Non-pigmented ciliary epithelial cell (primary cell): ENCODE results near the gene GAL3ST1.
"Not testable (repeated sequence)": the region's sequence is repeated elsewhere in the genome, so short reads cannot be mapped to it uniquely, and the experiment has no call there.

Experiments used
- DNase-seq: peaks from one replicate; pipeline ENCODE4 v3.0.0-alpha.2; 2010; ENCODE audit warnings: low read depth

Gene GAL3ST1

GRCh38 chr22:30596199-30596598 is 21.7 kb upstream of the GAL3ST1 start:
- no peak for DNase-seq

GRCh38 chr22:30592360-30592713 is 17.9 kb upstream of the GAL3ST1 start:
- DNase-seq = not testable (repeated sequence)

DNA sequence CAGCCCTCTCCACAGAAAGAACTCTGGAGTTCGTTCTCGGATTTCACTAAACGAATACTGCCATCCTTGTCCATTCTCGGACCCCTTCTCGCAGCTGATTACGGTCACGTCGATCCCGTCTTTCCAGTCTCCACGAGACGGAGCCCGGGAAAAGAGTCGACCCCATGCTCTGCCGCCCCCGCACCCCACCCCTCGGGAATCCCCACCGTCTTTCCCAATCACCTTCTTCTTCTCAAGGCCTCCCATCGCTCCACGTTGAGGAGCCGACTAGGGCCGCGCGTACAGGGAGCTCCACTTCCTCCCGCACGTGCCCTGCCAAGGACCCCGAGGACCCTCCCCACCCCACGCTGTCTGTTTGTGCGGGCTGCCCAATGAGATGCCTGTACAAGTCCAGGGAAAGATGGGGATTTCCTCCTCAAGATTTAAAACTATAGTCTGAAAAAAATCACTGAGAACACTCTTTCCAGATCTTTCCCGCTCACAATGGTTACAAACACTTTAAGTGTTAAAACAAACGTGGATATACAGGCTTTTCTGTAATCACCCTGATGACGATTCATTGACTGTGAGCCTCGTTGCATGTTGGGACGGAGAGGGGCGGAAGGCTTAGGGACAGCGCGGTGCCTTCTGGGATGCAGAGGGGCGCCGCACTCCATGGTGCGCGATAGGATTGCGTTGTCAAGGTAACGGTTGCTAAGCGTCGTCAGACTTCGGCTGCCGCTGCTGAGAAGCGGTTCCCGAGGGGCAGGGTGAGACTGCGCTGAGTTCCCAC is 17.3 kb upstream of the GAL3ST1 start, which contains the start of gene PES1:
TSS of gene PES1 (minus strand) at position 323 of the 772 bp plus-strand sequence. CDS start at position 246, 77 bp downstream.
- peak; percentile 96 for DNase-seq

DNA sequence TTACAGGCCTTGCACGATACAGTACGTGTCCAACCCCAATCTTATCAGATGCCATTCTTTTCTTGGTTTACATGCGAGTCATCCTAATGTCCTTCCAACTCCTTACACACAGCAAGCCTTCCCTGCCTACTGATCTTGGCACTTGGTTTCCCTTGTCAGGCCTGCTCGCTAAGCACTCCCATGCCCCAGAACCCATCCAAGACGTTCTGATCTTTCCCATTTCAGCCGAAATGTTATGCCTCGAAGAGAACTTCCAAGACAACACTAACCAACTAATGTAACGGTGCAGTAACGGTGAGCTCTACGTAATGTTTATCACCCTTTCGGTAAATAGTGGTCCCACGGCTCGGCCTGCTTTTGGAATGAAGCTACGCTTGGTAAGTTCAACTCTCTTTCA is 16.7 kb upstream of the GAL3ST1 start:
- no peak for DNase-seq

DNA sequence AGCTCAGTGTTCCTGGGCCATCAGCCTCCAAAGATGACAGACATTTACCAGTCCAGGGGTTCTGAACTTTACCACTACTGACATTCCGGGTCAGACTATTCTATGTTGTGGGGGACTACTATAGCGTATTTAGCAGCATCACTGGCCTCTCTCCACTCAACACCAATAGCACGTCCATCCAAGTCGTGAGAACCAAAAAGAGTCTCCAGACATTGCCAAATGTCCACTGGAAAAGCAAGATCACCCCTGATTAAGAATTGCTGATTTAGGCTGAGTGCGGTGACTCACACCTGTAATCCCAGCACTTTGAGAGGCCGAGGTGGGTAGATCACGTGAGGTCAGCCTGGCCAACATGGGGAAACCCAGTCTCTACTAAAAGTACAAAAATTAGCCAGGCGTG is 11.9 kb upstream of the GAL3ST1 start:
- no peak for DNase-seq

DNA sequence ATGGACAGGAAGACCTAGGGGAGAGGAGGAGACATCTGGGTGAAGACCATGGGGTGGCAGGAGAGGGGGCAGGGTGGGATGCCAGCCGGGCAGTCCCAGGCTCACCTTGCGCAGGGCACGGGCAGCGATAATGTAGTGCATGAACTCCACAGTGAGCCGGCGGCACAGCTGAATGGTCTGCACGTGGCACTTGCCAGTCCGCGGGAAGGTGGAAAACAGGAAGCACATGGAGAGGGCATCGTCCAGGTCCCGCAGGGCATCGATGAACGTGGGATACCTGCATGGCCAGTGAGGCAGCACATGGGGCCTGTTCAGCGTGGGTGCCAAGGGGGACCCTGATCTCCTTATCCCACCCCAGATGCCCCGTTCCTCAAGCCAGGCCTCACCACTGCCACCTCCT is 10.0 kb upstream of the GAL3ST1 start:
- no peak for DNase-seq

DNA sequence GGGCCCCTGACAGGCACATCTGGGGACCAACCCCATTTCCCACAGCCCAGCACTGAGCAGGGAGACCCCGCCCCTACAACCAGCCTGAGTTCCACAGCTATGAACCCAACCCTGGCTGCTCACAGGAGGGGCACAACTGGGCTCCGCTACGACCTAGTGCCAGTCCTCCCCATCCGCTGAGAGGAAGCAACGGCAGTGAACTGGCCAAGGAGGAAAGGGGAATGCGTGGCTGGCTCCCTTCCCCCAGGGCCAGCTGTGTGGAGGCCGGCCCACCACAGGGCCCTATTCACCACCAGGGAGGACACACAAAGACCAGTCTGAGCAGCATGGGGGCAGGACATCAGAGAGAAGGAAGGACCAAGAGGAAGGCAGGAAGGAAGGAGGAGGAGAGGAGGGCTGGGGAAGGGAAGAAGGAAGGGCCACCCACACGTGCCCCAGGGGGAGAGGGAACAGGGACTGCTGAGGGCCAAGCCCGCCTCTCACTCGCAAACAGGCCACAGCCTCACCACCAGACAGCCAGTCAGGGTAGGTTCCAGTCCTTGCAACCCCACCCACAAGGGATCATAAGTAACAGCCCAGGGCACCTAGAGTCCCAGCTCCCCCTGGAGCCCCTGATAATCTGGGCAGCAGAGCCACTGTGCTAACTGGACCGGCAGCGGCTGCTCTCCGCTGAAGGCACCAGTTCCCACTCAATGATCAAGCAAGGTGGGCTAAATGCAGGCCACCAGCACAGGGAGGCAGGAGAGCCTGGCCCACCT is 8.5 kb upstream of the GAL3ST1 start:
- DNase-seq = no peak

DNA sequence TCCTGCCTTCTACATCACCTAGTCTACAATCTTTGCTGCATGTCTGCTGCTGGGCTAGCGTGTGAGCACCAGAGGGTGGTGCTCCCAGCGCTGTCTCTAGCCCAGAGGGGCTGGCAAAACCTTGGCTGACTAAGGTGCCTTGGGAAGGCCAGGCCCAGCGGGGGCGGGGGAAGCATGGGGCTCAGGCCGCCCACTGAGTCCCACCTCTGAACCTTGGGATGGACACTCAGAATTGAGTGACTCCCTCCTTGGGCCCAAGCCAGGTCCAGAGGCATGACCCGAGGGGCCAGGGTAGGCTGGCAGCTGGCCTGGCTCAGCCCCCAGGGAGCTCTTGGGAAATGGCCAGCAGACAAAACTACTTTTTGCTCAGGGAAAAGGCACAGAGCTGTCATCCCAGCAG is 7.6 kb upstream of the GAL3ST1 start:
- no peak for DNase-seq

GRCh38 chr22:30580896-30581295 is 6.4 kb upstream of the GAL3ST1 start:
- no peak for DNase-seq

GRCh38 chr22:30578481-30578880 is 4.0 kb upstream of the GAL3ST1 start:
- no peak for DNase-seq

DNA sequence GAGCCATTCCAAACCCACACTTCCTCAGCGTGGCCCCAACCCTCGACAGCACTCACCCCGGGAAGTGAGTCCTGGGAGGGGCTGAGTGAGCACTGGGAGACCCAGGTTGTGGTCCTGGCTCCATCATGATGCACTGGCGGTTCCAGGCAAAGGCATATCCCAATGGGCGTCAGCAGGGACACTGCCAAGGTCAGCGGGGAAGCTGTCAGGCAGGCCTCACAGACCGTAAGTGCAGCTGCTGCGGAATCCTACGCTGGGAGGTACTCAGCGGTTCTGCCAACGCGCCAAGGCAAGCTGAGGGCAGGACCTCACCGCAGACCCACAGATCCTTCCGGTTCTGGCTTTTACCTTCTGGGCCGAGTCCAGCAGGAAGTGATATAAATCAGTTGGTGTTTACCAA is 1.4 kb upstream of the GAL3ST1 start:
- DNase-seq = no peak

GRCh38 chr22:30574997-30575671 is 669 bp upstream of the GAL3ST1 start:
- DNase-seq = no peak

DNA sequence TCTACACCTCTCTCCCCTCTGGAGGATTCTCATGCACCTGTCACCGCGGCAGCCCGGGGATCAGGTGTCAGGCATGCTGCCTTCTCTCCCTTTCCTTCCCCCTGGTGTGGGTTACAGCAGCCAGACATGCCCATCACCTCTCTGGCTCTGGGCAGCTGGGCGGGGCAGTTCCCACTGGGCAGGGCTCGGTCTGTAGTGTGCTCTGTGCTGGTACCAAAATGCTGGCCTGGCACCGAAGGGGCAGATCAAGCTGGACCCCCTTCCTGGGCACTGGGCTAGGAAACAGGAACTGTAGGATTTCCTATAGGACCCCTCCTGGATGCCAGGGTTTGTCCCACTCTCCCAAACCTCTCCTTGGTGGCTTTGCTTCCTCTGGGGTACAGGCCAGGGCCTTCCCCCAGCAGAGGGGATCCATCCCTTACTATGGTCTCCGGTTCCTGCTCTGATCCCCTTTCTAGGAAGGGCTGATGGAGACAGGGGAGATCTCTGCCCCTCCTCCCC is 821 bp downstream of the GAL3ST1 start:
- DNase-seq = no peak

DNA sequence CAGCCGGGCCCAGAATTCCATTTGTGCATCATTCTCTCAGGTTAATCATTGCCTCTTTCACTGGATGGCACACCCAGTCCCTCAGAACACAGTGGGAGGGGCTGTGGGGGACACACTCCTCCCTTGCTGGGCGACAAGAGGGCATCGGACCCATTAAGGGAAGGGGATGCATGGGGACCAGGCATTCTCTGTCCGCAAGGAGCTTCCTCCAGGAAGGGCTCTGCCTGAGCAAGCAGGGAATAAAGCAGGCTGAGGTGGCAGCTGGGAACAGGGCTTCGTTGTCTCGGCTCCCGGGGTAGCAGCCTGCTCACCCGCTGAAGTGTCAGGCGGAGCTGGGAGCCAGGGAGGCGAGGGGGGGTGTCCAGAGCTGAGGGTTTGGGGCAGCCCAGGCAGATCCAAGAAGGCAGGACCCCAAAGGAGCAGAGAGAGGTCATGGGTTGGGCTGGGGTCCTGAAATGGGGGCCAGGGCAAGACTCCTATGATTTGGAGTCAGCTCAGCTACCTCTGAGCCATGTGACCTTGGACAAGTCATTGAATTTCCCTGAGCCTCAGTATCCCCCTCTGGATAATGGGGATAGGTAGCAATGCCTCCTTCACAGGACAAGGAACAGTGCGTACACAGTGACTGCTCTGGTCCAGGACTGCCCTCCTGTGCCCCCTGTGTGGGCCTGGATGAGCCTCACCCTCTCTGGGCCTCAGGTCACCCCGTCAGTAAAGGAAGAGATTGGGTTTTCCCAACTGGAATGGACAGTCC is 1.4 kb downstream of the GAL3ST1 start:
- no peak for DNase-seq

DNA sequence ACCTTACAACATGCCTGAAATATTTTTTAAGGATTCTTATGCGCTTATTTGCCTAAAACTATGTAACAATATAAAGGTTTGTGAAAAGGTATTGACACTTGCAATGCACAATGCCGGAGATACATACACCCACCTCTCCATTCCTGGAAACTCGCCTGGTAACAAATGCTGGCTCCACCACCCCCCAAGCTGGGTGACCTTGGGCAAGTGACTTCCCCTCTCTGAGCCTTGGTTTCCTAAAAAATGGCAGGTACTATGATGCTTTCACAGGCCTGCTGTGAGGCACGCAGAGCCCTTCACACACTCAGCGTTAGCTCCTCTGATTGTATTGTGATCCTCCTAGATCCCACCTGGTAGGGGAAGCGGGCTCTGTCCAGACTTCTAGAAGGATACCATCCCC is 2.3 kb downstream of the GAL3ST1 start:
- DNase-seq = no peak

DNA sequence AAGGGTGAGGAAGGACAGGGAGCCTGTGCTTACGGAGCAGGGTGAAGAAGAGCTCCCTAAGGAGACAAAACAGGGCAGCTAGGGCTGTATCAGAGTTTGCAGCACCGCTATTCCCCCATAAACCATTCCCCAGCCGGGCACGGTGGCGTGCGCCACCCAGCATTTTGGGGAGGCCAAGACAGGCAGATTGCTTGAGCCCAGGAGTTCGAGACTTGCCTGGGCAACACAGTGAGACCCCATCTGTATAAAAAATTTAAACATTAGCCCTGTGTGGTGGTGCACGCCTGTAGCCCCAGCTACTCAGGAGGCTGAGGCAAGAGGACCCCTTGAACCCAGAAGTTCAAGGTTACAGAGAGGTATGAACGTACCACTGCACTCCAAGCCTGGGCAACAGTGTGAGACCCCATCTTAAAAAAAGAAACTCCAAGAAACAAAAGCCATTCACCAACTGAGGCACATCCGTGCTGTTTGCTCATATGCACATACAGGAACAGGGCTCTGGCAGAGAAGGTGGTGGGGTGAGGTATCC is 4.7 kb downstream of the GAL3ST1 start:
- no peak for DNase-seq

DNA sequence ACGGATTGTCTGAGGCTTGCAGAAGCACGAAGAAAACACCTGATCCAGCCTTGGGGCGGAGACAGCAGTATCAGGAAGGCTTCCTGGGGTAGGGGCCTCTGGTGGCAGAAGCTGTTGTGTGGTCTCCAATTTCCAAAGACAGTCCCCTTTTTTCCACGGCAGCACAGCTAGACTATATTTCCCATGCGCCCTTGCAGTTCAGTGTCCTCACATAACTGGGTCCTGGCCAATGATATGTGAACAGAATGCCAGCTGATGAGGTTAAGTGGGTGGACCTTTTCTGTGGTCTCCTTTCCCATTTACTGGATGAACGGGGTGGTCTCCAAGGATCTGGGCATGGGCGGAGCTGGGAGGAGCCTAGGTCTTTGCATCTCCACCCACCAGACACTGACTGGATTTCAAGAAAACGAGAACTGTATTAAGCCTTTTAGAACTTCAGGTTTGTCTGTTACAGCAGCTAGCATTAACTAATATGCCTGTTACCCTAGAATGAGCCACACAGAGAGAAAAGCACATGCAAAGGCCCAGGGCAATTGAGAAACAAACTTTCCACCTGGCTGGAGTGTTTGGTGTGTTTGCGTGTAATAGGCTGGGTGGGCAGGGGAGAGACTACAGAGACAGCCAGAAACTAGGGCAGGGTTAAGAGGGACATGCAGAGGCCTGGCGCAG is 6.2 kb downstream of the GAL3ST1 start:
- DNase-seq = no peak

- not testable (repeated sequence) for DNase-seq
These were observed 7.2 kb downstream of the GAL3ST1 start for GRCh38 chr22:30567277-30567676.

DNA sequence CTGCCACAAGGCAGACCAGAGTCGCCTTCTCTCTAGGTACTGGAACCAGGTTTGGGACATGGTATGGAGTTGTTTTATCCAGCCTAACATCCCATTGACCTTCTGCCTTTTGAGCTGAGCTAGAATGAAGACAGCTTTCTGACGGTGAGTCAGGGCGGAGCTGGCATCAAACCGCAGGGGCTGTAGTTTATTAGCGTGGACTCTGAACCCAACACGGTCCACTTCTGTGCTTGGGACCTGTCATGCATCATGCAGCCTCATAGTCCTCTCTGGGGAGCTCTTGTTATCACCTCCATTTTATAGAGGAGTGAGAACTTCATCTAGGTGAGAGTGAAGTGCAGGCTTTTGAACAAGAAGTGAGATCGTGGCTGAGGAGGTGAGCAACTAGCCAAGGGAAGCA is 8.3 kb downstream of the GAL3ST1 start:
- DNase-seq = no peak

DNA sequence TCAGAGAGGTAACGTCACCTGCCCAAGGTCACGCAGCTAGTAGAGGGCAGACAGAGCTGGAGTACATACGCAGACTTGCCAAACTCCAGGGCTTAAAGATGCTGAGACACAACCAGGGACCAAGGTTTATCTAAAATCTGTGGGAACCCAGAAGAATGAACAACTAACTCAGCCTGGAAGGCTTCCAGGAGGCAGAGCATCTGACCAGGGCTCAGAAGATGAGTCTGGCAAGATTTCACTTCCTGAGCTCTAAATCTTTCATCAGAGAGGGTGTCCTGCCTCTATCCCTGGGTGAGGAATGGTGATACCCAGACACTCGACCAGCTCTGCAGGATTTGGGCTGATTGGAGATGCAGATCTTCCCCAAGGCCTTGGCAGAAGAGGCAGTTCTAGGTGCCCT is 9.1 kb downstream of the GAL3ST1 start:
- DNase-seq = no peak

GRCh38 chr22:30564761-30565119 is 9.7 kb downstream of the GAL3ST1 start:
- DNase-seq = no peak
